ENCODE data around the gene ARHGEF12.

ARHGEF12 gene

DNA sequence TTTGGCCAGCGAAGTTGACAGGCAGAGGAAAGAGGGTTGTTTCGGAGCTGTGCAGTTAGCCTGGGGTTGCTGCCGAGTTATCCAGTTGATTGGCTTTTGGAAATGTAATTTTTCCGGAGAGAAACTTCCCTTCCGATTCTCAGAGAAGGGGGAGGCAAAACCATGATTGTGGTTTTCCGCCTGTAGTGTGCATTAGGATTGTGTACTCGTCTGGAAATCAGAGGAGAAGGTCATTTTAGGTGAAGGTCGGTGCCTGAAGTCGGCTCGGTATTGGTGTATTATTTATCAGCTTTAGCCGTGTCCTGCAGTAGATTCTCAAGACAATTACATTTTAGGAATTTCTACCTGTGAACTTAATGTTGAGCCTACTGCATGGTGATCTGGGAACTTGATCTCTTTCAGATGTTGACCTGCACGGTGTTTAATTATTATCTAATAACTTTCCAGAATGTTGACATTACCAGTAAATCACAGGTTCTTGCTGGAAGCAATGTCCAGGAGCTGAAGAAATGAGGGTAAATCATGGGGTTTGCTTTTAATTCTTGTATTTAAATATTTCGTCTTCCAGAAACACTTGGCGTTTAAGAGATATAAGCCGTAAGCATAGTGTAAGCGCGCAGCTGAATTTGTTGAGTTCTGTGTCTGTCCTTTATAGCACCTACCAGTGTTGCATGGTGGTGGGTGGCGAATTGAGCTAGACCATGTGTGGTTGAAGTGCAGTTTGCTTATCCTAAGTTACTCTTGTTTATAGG, 1.3 kb downstream of the ARHGEF12 start:
- intact Hi-C loops (cut with DNase I) = loop anchor here (5.0 kb wide), 1 partner anchor 55 kb away; no protein-coding TSS in a partner anchor
- no peak for DNase-seq

GRCh38 chr11:120338107-120338933, 2.1 kb downstream of the ARHGEF12 start:
- intact Hi-C loops (cut with DNase I) = loop anchor here (5.0 kb wide), 1 partner anchor 54 kb away; no protein-coding TSS in a partner anchor

DNA sequence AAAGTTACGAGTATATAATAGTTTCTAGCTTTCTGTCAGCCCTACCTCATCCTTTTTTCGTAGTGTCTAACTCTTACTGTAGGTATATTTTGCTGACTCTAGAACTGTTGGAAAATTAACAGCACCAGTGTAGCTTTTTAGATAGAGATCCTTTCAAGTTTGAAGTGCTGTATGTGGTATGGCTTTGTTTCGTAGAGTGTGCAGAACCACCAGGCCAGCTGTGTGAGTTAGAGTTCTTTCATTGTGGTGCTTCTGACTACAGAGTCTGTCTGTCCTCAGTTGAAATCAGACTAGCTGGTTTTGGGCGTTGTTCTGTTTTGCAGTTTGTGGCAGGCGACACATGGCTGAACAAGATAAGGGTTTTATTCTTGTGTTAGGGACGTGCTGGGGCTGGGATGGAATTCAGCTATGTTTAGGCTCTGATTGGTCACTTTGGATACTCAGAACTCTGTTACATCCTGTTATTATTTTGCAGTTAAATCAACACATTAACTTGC, 3.2 kb downstream of the ARHGEF12 start:
- peak in 4 of 10 donors; percentile 22 to 41 (median 30) for DNase-seq
- intact Hi-C loops (cut with DNase I) = loop anchor here (5.0 kb wide), 1 partner anchor 53 kb away; no protein-coding TSS in a partner anchor

More at GRCh38 chr11:120338107-120338933, 2.1 kb downstream of the ARHGEF12 start:
- no peak for DNase-seq

DNA sequence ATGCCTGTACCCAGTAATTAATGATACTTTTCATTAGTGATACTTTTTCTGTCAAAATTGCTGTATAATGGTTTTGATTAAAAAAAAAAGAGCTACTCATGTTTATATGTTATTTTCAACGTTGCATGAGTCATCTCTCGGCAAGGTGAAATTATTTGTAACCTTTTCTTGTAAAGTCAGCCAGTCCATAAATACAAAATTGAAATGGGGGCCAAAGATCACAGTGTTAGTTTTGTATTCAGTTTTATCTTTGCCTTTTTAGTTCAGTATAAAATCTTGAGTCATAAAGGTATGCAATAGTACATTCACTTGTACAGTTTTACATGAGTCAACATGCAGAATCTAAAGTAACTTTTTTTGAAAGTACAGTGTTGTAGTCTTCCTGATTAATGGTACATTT, 4.3 kb downstream of the ARHGEF12 start:
- intact Hi-C loops (cut with DNase I) = no loop called here
- DNase-seq = no peak

DNA sequence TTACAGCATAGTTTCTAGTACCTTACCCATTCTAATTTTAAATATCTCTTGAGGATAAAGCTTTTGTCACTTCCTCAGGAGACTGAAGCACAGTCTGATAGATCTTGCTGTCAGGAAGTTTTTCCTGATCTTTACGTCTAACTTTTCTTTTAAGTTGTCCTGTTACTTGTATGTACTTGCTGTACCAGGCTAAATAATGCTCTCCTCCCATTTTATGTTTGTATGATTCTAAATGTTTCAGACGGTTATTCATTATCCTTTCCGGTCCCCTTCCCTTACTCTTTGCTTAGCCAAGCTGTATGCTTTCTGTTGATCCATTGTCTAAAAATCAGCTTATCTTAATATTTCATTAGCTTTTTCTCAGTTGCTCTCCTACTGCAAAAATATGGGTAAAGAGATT, 6.0 kb downstream of the ARHGEF12 start:
- intact Hi-C loops (cut with DNase I) = no loop called here
- no peak for DNase-seq

DNA sequence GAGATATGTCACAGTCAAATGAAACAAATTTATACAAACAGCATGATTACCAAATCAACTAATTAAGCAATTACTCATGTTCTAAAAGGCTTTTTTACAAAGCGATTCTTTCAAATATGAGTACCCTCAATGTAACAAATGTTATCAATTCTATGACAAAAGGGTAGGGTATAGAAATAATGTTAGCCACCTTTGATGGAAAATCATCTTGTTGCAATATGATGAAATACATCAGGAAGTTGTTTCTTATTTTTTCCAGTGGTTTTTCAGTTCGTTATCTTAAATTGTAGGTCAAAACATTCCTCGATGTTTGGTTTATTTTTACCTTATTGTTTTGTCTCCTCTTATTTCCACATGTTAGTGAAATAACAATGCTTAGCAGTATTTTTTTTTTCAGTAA, 6.5 kb downstream of the ARHGEF12 start:
- no peak for DNase-seq
- intact Hi-C loops (cut with DNase I) = no loop called here

DNA sequence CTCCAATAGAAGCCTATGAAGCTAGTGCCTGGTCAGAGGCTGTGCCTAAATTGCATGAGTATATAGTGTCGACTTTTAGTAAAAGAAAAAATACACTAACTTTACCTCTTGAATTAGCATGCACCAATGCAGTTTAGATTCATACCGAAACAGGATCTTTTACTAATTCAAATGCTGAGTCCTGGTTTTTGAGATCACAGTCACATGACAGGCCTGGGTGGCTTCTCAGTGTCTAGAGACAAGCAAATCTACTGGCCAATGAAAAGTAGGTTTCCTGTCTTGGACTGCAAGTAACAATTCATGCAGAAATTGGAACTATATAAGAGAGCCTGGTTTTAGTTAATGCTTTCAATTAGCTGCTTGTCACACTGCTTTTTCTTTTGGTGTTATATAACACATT, 7.2 kb downstream of the ARHGEF12 start:
- peak in 1 of 10 donors; percentile 18 for DNase-seq
- intact Hi-C loops (cut with DNase I) = no loop called here

DNA sequence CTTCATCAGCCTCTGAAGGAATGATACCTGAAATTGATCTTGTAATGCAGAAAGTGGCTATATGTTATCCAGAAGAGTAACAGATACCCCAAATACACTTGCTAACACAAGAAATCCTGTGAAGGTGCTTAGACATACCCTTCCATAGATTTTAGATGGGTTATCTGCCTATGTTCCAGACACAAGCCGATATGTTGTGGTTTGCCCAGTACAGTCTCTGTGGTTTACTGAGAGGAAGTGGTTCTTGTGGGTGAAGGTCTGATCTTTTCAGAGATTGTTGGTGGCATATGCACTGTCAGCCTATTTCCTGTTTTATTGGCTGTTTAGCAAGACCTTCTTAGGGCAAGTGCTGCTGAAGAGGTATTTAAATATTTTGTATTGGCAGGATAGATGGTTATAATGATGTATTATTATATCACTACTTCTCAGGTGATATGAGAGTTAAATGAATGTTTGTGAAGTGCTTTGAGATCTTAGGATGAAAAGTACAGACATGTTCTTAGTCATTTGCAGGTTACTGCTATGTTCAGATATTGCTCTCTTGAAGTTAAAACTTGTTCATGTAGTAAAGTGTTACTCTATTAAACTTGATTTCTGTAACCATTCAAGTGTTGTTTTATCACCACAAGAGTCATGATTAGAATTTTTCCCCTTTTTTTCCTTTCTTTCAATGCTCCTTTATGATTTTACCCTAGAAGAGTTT, 8.2 kb downstream of the ARHGEF12 start:
- DNase-seq = no peak
- intact Hi-C loops (cut with DNase I) = no loop called here

DNA sequence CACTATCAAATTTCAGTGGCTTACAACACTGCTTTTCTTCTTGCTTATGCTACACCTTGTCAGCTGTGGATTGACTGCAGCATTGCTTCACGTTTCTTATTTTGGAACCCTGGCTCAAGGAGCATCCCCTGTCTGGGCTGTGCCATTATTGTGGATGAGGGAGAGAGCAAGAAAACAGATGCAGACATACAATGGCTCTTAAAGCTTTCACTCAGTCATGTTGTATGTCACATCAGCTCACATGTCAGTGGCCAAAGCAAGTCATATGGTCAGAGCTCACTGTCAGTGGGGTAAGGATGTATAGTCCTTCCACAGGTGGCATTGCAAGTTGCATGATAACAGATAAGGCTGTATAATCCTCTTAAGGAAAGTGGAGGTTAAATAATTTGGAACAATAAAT, 10.0 kb downstream of the ARHGEF12 start:
- intact Hi-C loops (cut with DNase I) = no loop called here
- no peak for DNase-seq

- no peak for DNase-seq
- intact Hi-C loops (cut with DNase I) = no loop called here
Measured at GRCh38 chr11:120350637-120351036, 14.4 kb downstream of the ARHGEF12 start.

GRCh38 chr11:120352405-120352804, 16.2 kb downstream of the ARHGEF12 start:
- intact Hi-C loops (cut with DNase I) = no loop called here
- no peak for DNase-seq

GRCh38 chr11:120354068-120354467, 17.9 kb downstream of the ARHGEF12 start:
- intact Hi-C loops (cut with DNase I) = no loop called here

GRCh38 chr11:120354779-120355178, 18.6 kb downstream of the ARHGEF12 start:
- intact Hi-C loops (cut with DNase I) = no loop called here
- DNase-seq = no peak

More at GRCh38 chr11:120354068-120354467, 17.9 kb downstream of the ARHGEF12 start:
- no peak for DNase-seq

DNA sequence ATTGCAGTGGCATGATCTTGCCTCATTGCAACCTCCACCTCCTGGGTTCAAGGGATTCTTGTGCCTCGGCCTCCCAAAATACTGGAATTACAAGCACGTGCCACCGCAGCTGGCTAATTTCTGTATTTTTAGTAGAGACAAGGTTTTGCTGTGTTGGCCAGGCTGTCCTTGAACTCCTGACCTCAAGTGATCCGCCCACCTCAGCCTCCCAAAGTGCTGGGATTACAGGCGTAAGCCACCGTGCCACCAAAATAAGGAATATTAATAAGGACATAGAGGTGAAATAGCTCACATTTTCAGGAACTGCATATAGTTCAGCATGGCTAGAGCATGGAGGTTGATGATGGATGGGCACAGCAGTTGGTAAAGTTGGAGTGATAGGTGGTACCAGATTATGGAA, 21.4 kb downstream of the ARHGEF12 start:
- DNase-seq = no peak
- intact Hi-C loops (cut with DNase I) = no loop called here

DNA sequence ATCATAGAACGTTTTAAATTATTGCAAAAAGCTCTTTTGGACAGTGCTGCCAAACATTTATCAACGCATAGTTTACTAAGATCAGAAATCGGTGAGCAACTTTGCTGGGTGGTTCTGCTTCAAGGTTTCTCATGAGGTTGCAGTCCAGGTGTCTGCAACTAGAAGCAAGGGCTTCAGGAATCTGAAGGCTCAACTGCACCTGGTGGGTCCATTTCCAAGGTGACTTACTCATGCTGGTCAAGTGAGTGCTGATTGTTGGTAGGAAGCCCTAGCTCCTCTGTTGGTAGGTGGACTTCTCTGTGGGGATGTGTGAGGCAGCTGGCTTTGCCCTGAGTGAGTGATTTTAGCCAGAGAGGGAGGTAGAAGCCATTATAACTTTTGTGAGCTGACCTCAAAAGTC, 22.5 kb downstream of the ARHGEF12 start:
- intact Hi-C loops (cut with DNase I) = no loop called here
- DNase-seq = no peak

DNA sequence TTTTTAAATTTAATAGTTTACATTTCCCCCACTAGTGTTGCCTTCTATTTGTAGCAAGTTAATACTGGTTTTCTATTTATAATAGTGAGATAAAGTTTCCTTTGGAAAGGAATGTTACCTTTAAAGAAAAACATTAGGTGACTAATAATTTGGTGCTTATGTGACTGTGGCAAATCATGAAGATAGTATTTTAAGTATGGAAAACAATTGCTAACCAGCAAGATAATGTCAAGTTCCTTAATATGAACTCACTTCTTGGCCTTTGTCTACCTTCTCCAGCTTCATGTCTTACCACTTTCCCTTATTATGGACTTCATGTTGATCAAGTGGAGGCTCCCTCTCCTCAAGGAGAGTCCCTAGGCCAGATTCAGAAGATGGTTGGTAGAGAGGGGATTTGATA, 27.2 kb downstream of the ARHGEF12 start:
- intact Hi-C loops (cut with DNase I) = no loop called here
- no peak for DNase-seq

DNA sequence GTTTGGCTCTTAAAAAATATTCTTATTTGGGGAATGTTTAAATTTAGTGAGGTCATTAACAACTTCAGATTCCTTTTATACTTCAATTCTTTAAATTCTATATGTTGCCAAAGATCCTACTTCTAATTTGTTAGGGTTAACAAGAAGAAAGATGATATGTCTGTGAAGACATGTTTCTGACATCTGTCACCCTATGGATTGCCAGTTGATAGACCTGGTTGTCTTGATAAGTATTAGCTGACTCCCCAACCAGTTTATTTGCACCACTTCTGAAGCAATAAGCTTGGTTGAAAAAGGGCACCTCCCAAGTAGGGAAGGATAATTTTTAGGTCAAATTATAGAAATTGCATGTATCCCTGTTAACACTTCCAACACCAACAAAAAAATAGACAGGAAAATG, 29.3 kb downstream of the ARHGEF12 start:
- no peak for DNase-seq
- intact Hi-C loops (cut with DNase I) = no loop called here

- intact Hi-C loops (cut with DNase I) = no loop called here
- no peak for DNase-seq
Measured at GRCh38 chr11:120372296-120372695, 36.1 kb downstream of the ARHGEF12 start.

GRCh38 chr11:120375076-120375475, 38.9 kb downstream of the ARHGEF12 start:
- DNase-seq = no peak
- intact Hi-C loops (cut with DNase I) = no loop called here

DNA sequence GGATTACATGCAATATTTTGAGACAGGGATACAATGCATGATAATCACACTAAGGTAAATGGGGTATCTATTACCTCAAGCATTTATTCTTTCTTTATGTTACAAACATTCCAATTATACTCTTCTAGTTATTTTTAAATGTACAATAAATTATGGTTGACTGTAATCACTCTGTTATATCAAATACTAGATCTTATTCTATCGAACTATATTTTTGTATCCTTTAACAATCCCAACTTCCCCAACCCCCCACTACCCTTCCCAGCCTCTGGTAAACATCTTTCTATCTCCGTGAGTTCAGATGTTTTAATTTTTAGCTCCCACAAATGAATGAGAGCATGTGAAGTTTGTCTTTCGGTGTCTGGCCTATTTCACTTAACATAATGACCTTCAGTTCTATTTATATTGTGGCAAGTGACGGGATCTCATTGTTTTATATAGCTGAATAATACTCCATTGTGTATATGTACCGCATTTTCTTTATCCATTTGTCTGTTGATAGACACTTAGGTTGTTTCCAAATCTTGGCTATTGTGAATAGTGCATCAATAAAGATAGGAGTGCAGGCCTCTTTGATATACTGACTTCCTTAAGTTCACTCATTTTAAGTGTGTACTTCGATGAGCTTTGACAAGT, 40.5 kb downstream of the ARHGEF12 start:
- intact Hi-C loops (cut with DNase I) = no loop called here
- DNase-seq = no peak

Data from posterior cingulate gyrus (tissue), 11 donors.